ENCODE measurements around the gene SLC39A6.

- TF ChIP-seq CTCF (IDR thresholded peaks at IDR 0.05 in 8 of 11, conservative IDR thresholded peaks at IDR 0.05 in 3 of 11), result no peak
- TF ChIP-seq POLR2A (IDR thresholded peaks at IDR 0.05), result no peak
- TF ChIP-seq POLR2AphosphoS5 (IDR thresholded peaks at IDR 0.05), result no peak
Measured at GRCh38 chr18:36107477-36107876, 21.7 kb downstream of the SLC39A6 start.
